ENCODE measurements around the gene SURF1.
A peak's percentile ranks its signal among the peaks of the same experiment; 100 is the strongest.

SURF1 gene

GRCh38 chr9:133375724-133376654 is 19.7 kb upstream of the SURF1 start, which contains the start of the genes STKLD1 and SURF4:
STKLD1 (plus strand) TSS chr9:133376366; CDS start chr9:133376474, 108 bp downstream.
SURF4 (minus strand) TSS chr9:133376060; CDS start chr9:133375969, 91 bp downstream.
- H3K36me3 Mint-ChIP-seq (ENCODE audit: low read depth), result peaks cover 34% of the 10 kb centered on the region
- DNase-seq, result peak; percentile 98
- peaks cover 40% of the 10 kb centered on the region for H3K4me1 Mint-ChIP-seq
- H3K27me3 Mint-ChIP-seq, result peaks cover 2% of the 10 kb centered on the region
- H3K4me3 Mint-ChIP-seq, result peak within 1 kb of the TSS; percentile 98
- ATAC-seq, result peak; percentile 70
- H3K9me3 Mint-ChIP-seq, result no peaks in the 10 kb centered on the region
- H3K27ac Mint-ChIP-seq, result peak within 1 kb of the TSS; percentile 98

- H3K9me3 Mint-ChIP-seq, result no peaks in the 10 kb centered on the region
- DNase-seq (peak; percentile 54), ATAC-seq (no peak)
- H3K27me3 Mint-ChIP-seq, result peaks cover 2% of the 10 kb centered on the region
- H3K4me1 Mint-ChIP-seq, result peaks cover 48% of the 10 kb centered on the region
- peak overlapping the region; percentile 98 for H3K27ac Mint-ChIP-seq
- peak overlapping the region; percentile 98 for H3K4me3 Mint-ChIP-seq
- peaks cover 42% of the 10 kb centered on the region for H3K36me3 Mint-ChIP-seq (ENCODE audit: low read depth)
Observed at GRCh38 chr9:133375116-133375723, 18.9 kb upstream of the SURF1 start.

GRCh38 chr9:133374612-133375115 is 18.4 kb upstream of the SURF1 start:
- ATAC-seq (peak; percentile 4), DNase-seq (no peak)
- Mint-ChIP-seq H3K4me1 (peaks cover 54% of the 10 kb centered on the region), H3K9me3 (no peaks in the 10 kb centered on the region), H3K27me3 (peaks cover 2% of the 10 kb centered on the region), H3K36me3 (ENCODE audit: low read depth) (peaks cover 48% of the 10 kb centered on the region), H3K4me3 (peak overlapping the region; percentile 98), H3K27ac (peak overlapping the region; percentile 98)

GRCh38 chr9:133372144-133372543 is 15.9 kb upstream of the SURF1 start:
- H3K4me1 Mint-ChIP-seq, result peaks cover 70% of the 10 kb centered on the region
- peak overlapping the region; percentile 95 for H3K27ac Mint-ChIP-seq
- H3K36me3 Mint-ChIP-seq (ENCODE audit: low read depth), result peaks cover 63% of the 10 kb centered on the region
- no peaks in the 10 kb centered on the region for H3K27me3 Mint-ChIP-seq
- DNase-seq, result no peak
- ATAC-seq, result no peak
- H3K4me3 Mint-ChIP-seq, result peak overlapping the region; percentile 82
- no peaks in the 10 kb centered on the region for H3K9me3 Mint-ChIP-seq

GRCh38 chr9:133371261-133371711 is 15.0 kb upstream of the SURF1 start:
- Mint-ChIP-seq H3K4me3 (peak overlapping the region; percentile 82), H3K9me3 (no peaks in the 10 kb centered on the region), H3K27me3 (no peaks in the 10 kb centered on the region), H3K27ac (peak overlapping the region; percentile 95), H3K36me3 (ENCODE audit: low read depth) (peaks cover 69% of the 10 kb centered on the region), H3K4me1 (peaks cover 67% of the 10 kb centered on the region)
- ATAC-seq (peak; percentile 84), DNase-seq (peak; percentile 78)

- peaks cover 69% of the 10 kb centered on the region for H3K4me1 Mint-ChIP-seq
- H3K27ac Mint-ChIP-seq, result peak overlapping the region; percentile 95
- H3K36me3 Mint-ChIP-seq (ENCODE audit: low read depth), result peaks cover 75% of the 10 kb centered on the region
- peak overlapping the region; percentile 82 for H3K4me3 Mint-ChIP-seq
- ATAC-seq, result peak; percentile 12
- H3K27me3 Mint-ChIP-seq, result no peaks in the 10 kb centered on the region
- no peaks in the 10 kb centered on the region for H3K9me3 Mint-ChIP-seq
- DNase-seq, result no peak
Observed at GRCh38 chr9:133370685-133371084, 14.4 kb upstream of the SURF1 start.

- Mint-ChIP-seq H3K4me3 (peak overlapping the region; percentile 82), H3K27me3 (no peaks in the 10 kb centered on the region), H3K9me3 (no peaks in the 10 kb centered on the region), H3K27ac (peak overlapping the region; percentile 95), H3K36me3 (ENCODE audit: low read depth) (peaks cover 79% of the 10 kb centered on the region), H3K4me1 (peaks cover 69% of the 10 kb centered on the region)
- no peak for ATAC-seq
- DNase-seq, result no peak
Observed at GRCh38 chr9:133369933-133370332, 13.6 kb upstream of the SURF1 start.

- H3K4me3 Mint-ChIP-seq, result peak overlapping the region; percentile 82
- H3K27me3 Mint-ChIP-seq, result no peaks in the 10 kb centered on the region
- peaks cover 74% of the 10 kb centered on the region for H3K36me3 Mint-ChIP-seq (ENCODE audit: low read depth)
- H3K27ac Mint-ChIP-seq, result peak overlapping the region; percentile 95
- H3K9me3 Mint-ChIP-seq, result no peaks in the 10 kb centered on the region
- no peak for DNase-seq
- no peak for ATAC-seq
- peaks cover 65% of the 10 kb centered on the region for H3K4me1 Mint-ChIP-seq
Observed at GRCh38 chr9:133369422-133369821, 13.1 kb upstream of the SURF1 start.

- ATAC-seq, result no peak
- H3K9me3 Mint-ChIP-seq, result no peaks in the 10 kb centered on the region
- peaks cover 77% of the 10 kb centered on the region for H3K36me3 Mint-ChIP-seq (ENCODE audit: low read depth)
- peaks cover 58% of the 10 kb centered on the region for H3K4me1 Mint-ChIP-seq
- no peak for DNase-seq
- peak overlapping the region; percentile 95 for H3K27ac Mint-ChIP-seq
- H3K4me3 Mint-ChIP-seq, result peak overlapping the region; percentile 82
- H3K27me3 Mint-ChIP-seq, result no peaks in the 10 kb centered on the region
Observed at GRCh38 chr9:133368249-133368881, 12.1 kb upstream of the SURF1 start.

GRCh38 chr9:133367778-133368177 is 11.5 kb upstream of the SURF1 start:
- Mint-ChIP-seq H3K27me3 (no peaks in the 10 kb centered on the region), H3K4me3 (no peak overlapping the region), H3K4me1 (peaks cover 52% of the 10 kb centered on the region), H3K9me3 (no peaks in the 10 kb centered on the region), H3K36me3 (ENCODE audit: low read depth) (peaks cover 76% of the 10 kb centered on the region), H3K27ac (no peak overlapping the region)
- DNase-seq (no peak), ATAC-seq (no peak)

- Mint-ChIP-seq H3K36me3 (ENCODE audit: low read depth) (peaks cover 71% of the 10 kb centered on the region), H3K27me3 (no peaks in the 10 kb centered on the region), H3K9me3 (no peaks in the 10 kb centered on the region), H3K4me1 (peaks cover 47% of the 10 kb centered on the region), H3K4me3 (no peak overlapping the region), H3K27ac (no peak overlapping the region)
- no peak for DNase-seq
- ATAC-seq, result no peak
Observed at GRCh38 chr9:133367221-133367620, 10.9 kb upstream of the SURF1 start.

GRCh38 chr9:133366435-133366834 is 10.1 kb upstream of the SURF1 start:
- ATAC-seq, result no peak
- H3K4me1 Mint-ChIP-seq, result peaks cover 46% of the 10 kb centered on the region
- H3K27me3 Mint-ChIP-seq, result no peaks in the 10 kb centered on the region
- no peak for DNase-seq
- no peak overlapping the region for H3K4me3 Mint-ChIP-seq
- peaks cover 74% of the 10 kb centered on the region for H3K36me3 Mint-ChIP-seq (ENCODE audit: low read depth)
- no peak overlapping the region for H3K27ac Mint-ChIP-seq
- H3K9me3 Mint-ChIP-seq, result no peaks in the 10 kb centered on the region

- Mint-ChIP-seq H3K9me3 (no peaks in the 10 kb centered on the region), H3K27ac (peak overlapping the region; percentile 52)
Observed at GRCh38 chr9:133362359-133363044, 6.2 kb upstream of the SURF1 start.

More at GRCh38 chr9:133362359-133363044, 6.2 kb upstream of the SURF1 start:
- Mint-ChIP-seq H3K27me3 (no peaks in the 10 kb centered on the region), H3K36me3 (ENCODE audit: low read depth) (peaks cover 55% of the 10 kb centered on the region), H3K4me1 (peaks cover 43% of the 10 kb centered on the region), H3K4me3 (no peak overlapping the region)
- no peak for ATAC-seq
- no peak for DNase-seq
